NCI-H748 treated with DMSO at 0.1 percent for 48 hours (cell line): ENCODE results near the gene CCDC146.
"Not testable (repeated sequence)": the region's sequence is repeated elsewhere in the genome, so short reads cannot be mapped to it uniquely, and the experiment has no call there.

Source experiments
- DNase-seq: peaks from one replicate; lab custom pipeline; 2025; lab: John Stamatoyannopoulos, UW

The CCDC146 gene

GRCh38 chr7:77121860-77122681 is at the start of gene CCDC146:
CCDC146 (plus strand) TSS chr7:77122615; CDS start chr7:77167669, 45,054 bp downstream.
- peak; percentile 99 for DNase-seq

DNA sequence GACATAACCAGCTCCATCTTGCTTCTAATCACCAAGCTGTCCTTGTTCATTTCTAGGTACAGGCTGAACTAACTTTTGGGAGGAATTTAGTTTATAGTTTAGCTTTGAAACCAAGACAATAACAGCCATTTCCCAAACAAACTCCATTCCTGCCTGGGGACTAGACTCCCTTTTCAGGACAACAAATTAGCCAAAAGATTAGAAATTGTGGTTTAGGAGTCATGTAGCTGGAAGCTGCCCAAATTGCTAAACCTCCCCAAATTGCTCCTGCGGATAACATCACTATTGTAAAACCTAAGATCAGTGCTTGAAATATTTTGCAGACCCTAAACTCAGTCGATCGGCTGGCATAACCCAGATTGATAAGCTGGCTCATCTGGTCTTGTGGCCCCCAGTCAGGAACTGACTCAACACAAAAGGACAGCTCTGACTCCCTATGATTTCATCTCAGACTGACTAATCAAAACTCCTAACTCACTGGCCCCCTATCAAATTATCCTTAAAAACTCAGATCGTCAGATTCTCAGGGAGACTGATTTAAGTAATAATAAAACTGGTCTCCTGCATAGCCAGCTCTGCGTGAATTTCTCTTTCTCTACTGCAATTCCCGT is 47.5 kb upstream of the CCDC146 start:
- not testable (repeated sequence) for DNase-seq

- DNase-seq = not testable (repeated sequence)
These were observed 45.4 kb upstream of the CCDC146 start for GRCh38 chr7:77077060-77077459.

DNA sequence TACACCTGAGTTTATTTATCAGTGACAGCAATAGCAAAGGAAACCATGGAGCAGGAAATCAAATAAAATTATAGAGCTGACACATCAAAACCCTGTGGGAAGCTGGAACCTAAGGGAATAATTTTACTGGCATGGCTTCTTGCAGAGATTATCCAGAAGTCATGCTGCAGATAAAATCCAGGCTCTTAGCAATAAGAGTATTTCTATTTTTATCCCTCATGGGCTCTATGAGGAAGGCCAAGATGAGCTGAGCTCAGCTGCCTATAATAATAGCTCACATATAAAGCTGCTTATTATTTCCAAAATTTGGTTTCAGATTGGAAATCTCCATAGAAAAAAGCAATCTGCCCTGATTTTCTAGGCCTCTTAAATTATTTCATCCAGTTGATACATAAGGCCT is 43.3 kb upstream of the CCDC146 start:
- DNase-seq = not testable (repeated sequence)

DNA sequence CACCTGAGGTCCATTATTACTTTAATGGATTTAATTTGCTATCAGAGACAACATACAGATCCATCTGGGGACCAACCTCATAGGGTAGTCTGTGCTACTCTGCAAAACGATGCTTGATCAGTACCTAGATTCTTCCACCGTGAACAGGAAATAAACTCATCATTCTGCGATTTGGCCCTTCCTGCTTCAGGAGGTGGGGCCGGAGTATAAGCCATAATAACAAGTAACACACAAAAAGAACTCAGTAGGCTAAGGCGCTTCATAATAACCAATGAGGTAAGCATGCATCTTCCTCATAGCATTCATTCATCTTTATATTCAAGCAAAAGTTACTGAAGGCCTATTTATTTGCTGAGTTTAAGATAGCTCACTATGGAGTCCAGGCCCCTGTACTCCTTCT is 42.8 kb upstream of the CCDC146 start:
- not testable (repeated sequence) for DNase-seq

- DNase-seq = not testable (repeated sequence)
These were observed 42.2 kb upstream of the CCDC146 start for GRCh38 chr7:77080236-77080635.

GRCh38 chr7:77082192-77082591 is 40.2 kb upstream of the CCDC146 start:
- DNase-seq = not testable (repeated sequence)

DNA sequence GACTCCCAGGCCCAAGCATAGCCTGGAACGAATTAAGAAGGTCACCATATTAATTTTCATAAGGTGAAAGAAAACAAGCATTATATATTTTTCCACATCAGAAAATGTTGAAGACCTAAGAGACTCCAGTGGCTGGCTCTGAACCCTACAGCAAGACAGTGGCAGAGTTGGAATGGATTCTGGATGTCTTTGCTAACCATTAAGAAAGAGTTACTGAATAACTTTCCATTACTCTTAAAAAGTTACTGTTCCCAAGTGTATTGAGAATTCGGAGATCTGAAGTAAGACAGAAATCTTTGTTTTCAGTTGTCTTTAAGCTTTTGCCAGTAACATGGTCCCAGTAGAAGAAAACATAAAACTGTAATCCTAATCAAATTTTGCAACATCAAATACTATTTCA is 30.1 kb upstream of the CCDC146 start:
- DNase-seq = not testable (repeated sequence)

DNA sequence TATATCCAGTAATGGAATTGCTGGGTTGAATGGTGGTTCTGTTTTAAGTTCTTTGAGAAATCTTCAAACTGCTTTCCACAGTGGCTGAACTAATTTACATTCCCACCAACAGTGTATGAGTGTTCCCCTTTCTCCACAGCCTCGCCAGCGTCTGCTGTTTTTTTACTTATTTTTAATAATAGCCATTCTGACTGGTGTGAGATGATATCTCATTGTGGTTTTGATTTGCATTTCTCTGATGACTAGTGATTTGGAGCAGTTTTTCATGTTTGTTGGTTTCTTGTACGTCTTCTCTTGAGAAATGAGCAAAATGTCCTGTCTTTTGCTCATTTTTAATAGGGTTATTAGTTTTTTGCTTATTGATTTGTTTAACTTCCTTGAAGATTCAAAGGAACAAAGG is 21.9 kb upstream of the CCDC146 start:
- DNase-seq = not testable (repeated sequence)

DNA sequence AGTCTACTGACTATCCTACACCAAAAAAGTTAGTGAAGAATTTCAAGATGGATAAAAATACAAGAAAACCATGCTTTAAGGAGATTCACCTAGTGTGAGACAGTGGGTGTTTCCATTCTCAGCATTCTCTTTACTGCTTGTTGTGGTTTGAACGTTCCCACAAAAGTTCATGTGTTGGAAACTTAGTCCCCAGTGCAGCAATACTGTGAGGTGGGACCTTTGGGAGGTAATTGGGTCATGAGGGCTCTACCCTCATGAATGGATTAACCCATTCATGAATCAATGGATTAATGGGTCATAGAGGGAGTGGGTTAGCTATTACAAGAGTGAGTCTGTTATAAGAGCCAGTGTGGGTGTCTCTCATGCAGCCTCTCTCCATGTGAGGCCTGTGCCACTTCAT is 21.2 kb upstream of the CCDC146 start:
- not testable (repeated sequence) for DNase-seq

GRCh38 chr7:77102671-77103070 is 19.7 kb upstream of the CCDC146 start:
- not testable (repeated sequence) for DNase-seq

- not testable (repeated sequence) for DNase-seq
These were observed 16.5 kb upstream of the CCDC146 start for GRCh38 chr7:77105904-77106303.

DNA sequence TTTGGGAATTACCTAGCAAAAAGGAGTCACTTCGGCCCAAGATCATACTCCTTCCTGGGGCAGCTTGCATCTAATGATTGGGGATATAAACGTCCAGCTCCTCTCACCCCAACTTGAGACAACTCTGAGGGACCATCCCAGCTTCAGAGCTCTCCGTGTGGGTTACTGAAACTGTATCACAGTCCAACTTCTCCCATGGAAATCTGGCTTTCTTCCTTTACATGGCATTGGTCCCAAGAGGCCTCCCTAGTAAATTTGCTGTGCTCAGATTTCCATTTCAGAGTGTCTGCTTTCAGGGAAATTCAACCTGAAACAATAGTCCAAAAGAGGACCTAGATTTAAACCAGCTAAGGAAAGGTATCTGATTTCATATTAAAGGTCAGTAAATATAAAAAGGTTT is 14.8 kb upstream of the CCDC146 start:
- DNase-seq = not testable (repeated sequence)

DNA sequence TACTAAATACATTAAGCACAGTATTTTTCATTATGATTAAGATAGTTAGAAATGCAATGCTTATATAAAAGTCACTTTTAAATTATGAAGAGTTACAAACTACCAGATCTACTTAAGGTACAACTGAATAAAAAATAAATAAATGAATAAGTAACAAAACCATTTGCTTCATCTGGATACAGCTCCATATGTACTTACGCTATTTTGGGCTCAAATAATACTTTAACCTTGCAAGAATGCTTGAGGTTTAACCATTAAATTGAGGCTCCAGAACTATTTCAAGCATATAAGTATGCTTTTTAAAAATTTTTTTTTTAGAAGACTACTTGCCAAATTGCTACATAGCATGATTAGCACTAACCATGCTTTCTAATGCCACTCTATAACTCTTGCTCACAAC is 14.1 kb upstream of the CCDC146 start:
- DNase-seq = not testable (repeated sequence)

- DNase-seq = not testable (repeated sequence)
These were observed 9.6 kb upstream of the CCDC146 start for GRCh38 chr7:77112719-77113306.

- DNase-seq = not testable (repeated sequence)
These were observed 3.1 kb downstream of the CCDC146 start for GRCh38 chr7:77125486-77125885.

DNA sequence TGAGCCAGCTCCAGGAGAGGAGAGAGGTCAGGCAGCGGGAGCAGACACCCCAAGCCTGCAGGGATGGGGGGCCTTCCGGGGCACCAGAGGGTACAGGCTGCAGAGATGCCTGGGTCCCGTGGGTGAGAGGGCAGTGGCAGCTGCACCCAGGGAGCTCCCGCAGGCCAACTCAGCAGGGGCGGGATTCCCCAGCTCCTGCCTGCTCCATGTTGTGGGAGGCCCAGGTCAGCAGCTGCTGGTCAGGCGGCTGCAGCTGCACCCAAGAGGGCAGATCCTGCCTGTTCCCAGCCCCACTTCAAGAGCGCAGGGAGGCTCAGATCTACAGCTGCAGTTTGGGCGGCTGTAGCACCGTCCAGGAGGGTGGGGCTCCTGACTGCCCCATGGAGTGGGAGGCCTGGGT is 4.6 kb downstream of the CCDC146 start:
- not testable (repeated sequence) for DNase-seq

DNA sequence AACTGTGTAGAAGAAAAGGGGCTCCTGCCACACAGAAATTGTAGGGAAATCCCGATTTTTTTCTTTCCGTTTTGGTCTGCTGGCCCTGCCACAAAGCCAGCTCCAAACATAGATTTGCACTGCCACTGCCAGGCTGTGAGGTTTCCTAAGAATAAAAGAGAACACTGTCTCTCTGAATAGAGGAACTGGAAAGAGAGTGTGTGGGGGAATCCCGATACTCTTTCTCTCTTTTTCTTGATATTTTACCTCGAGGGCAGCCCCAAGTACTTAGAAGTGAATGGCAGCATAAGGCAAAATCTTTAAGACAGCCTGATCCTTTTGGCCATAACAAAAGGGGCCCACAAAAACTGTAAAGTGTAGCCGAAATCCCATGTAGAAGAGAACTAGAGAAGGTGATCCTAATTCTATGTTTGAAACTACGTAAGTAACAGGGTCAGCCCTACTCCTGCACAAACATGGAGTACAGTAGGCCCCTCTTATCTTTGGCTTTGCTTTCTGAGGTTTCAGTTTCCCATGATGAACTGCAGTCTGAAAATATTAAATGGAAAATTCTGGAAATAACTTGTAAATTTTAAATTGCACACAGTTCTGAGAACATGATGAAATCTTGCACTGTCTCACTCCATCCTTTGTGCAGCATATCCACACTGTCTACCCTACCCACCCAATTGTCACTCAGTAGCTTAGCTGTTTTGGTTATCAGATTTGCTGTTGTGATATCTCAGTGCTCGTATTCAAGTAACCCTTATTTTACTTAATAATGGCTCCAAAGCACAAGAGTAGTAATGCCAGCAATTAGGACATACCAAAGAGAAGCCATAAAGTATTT is 6.4 kb downstream of the CCDC146 start:
- not testable (repeated sequence) for DNase-seq

DNA sequence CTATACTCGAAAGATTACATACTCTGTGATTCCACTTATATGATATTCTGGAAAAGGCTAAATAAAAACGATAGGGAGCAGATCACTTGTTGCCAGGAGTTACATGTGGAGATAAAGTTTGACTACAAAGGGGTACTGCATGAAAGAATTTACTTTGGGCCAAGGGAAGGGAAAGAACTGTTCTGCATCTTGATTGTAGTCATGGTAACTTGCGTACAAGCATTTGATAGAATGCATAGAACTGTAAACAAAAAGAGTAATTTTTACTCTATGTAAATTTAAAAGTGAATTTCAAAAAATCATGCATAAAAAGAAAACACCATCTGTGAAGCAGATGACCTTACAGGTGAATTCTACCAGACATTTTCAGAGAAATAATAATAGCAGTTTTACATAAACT is 9.4 kb downstream of the CCDC146 start:
- DNase-seq = not testable (repeated sequence)

- DNase-seq = not testable (repeated sequence)
These were observed 16.3 kb downstream of the CCDC146 start for GRCh38 chr7:77138668-77139067.

DNA sequence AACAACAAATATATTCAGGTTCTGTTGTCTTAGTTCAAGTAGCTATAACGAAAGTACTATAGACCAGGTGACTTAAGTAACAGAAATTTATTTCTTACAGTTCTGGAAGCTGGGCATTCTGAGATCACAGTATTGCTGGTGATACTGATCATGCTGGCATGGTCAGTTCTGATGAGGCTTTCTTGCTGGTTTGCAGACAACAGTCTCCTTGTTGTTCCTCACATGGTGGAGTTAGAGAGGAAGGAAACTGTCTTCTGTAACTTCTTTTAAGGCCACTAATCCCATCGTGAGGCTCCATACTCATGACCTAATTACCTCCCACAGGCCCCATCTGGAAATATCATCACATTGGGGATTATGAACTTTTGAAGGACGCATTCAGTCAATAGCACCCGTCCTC is 17.9 kb downstream of the CCDC146 start:
- DNase-seq = not testable (repeated sequence)

- not testable (repeated sequence) for DNase-seq
These were observed 29.8 kb downstream of the CCDC146 start for GRCh38 chr7:77152232-77152631.
